ENCODE results near the gene LY6G5B.

Gene LY6G5B

DNA sequence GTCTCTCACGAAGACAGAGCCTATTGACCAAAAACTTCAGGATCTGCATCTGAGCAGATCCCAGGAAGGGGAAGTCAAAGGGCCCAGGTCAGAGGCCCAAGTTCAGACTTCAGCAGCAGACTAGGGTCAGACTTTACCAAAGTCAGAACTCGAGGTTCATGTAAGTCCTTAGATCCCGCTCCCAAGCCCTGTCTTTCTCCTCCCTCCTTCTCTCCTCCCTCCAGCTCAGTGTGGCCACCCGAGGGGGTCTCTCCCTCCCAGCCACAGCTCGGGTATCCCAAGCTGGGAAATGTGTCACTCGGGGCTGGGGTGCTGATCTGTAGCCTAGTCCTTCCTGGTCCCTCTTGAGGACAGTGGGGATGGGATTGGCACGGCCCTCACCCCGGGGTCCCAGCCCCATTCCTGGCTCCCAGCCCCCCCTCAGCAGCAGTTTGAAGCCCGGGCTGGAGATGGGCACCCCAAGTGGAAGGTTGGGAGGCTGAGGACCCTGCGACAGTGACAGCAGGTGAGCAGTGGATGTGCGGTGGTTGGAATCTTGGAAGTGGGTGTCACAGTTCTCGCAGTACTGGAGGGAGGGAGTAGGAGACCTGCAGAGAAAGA, 7.6 kb upstream of the LY6G5B start:
- in situ Hi-C loops (cut with HindIII; ENCODE audit: low sequenced_read_pairs), result no loop called here

DNA sequence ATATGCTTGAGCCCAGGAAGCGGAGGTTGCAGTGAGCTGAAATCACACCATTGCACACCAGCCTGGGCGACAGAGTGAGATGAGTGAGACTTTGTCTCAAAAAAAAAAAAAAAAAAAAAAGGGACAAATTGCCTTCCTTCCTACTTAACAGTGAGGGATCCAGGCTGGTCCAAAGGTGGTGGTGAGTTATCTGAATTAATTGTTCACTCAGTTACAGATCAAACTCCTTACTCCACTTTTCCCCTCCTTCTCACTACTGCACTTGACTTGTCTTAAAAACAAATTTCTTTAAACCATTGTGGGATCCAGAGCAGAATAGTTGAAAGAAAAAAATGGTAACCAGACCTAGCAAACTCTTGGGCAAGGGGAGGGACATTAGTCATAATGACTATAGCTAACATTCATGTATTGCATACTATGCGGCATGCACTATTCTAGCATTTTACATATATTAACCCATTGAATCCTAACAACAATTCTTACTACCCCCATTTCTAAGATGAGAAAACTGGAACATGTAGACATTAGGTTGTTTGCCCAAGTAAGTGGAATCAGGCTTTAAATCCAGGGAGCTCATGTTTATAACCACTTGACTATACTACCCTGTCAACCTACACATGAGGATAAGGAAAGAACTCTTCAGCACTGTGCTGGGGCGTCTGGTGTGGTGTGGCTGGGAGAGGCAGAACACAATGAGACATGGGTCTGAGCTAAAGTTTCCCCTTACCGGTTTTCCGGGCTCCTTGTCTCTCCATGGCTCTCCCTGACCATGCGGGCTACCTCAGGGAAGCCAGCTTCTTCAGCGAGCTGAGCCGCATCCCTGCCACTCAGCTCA, 6.4 kb upstream of the LY6G5B start:
- in situ Hi-C loops (cut with HindIII; ENCODE audit: low sequenced_read_pairs), result no loop called here

DNA sequence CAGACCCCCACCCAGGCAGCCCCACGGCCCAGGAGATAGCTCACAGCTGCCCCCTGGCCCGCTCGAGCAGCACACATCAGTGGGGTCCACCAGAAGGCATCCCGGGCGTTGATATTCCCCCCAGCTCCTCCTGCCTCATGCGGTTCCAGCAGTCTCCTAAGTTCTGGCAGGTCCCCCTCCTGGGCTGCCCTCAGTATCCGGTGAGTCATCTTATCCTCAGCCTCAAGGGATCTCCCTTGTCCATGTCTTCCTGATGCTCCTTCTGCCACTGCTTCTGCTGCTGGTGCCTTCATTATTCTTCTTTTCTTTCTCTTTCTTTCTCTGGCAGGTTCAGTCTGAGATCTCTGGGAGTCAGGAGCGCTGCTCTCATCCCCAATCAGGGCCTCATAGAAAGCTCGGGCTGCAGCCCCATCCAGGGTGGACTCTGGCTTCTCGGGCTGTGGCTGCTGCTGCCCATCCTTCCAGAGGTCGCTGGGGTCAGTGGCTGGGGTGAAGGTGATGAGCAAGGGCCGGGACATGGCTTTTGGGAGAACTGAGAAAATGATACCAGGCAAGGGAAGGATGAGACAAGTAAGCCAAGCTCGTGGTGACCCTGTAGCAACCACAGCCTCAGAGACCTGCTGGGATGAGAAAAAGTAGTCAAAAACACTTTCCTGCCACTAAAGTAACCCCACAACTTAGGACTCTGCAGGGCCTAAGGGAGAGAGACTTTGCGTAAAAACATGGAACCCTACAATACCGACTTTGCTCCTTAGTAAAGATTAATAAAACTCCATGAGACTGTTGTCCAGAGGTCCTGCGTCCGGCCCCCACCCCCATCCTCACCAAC, 5.6 kb upstream of the LY6G5B start:
- in situ Hi-C loops (cut with HindIII; ENCODE audit: low sequenced_read_pairs), result no loop called here

DNA sequence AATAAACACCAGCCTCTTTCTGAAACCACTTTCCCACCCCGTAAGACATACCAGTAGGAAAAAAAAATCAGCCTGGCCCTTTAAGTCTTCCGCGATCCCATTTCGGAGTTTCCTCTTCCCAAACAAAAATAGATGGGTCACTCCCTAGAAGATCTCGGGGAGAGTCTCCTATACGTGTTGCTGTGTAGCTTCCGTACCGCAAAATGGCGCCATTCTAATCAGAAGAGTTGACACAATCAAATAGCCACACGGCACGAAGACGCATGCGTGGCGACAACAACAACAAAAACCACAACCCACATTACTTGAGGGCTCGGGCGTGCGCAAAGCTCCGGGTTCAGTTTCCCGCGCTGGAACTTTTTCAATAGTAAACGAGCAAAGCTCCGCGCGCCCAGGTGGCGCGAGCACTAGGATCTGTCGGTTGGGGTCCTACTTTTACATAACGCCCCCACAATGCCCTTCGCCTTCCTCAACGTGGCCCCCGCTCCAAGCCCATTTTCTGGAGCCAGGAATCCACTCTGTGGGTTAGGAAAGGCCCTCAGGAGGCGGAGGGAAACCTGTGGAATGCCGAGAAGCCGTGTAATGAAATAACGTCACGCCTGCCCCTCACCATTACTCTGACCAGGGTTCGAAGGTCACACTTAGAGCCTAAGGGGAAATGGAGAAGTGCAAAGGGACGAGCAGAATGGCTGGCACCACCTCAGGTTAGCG, 4.8 kb upstream of the LY6G5B start, which contains the start of gene GPANK1:
GPANK1 (minus strand) TSS at position 208 of the 711 bp plus-strand sequence. CDS start 519 bp downstream, outside the sequence.
- in situ Hi-C loops (cut with HindIII; ENCODE audit: low sequenced_read_pairs), result no loop called here

DNA sequence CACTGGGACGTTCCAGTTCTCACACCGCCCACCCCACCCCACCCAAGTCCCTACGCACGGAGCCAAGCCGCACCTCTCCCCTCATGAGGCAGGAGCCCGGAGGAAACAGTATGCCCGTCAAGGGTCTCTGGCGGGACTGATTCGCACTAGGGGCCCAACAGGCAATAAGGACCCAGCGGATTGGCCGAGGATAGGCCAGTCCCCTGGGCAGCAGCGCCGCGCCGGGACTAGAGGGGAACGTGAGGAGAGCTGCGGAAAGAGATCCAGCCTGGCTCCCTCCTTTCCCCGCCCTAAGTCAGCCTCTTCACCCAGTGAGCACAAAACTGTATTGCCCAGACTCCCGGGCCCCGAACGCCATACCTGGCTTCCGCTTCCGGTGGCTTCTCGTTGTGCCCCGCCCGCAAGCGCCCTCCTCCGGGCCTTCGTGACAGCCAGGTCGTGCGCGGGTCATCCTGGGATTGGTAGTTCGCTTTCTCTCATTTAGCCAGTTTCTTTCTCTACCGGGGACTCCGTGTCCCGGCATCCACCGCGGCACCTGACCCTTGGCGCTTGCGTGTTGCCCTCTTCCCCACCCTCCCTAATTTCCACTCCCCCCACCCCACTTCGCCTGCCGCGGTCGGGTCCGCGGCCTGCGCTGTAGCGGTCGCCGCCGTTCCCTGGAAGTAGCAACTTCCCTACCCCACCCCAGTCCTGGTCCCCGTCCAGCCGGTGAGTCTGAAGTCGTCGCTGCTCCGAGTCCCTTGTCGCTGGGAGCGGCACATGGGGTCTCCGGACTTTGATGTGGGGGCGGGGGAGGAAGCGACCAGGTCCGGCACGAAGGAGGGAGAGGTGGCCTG, 4.1 kb upstream of the LY6G5B start, which contains the start of gene CSNK2B:
CSNK2B (plus strand) TSS at position 580 of the 836 bp plus-strand sequence. CDS start 752 bp downstream, outside the sequence.
- in situ Hi-C loops (cut with HindIII; ENCODE audit: low sequenced_read_pairs), result no loop called here

DNA sequence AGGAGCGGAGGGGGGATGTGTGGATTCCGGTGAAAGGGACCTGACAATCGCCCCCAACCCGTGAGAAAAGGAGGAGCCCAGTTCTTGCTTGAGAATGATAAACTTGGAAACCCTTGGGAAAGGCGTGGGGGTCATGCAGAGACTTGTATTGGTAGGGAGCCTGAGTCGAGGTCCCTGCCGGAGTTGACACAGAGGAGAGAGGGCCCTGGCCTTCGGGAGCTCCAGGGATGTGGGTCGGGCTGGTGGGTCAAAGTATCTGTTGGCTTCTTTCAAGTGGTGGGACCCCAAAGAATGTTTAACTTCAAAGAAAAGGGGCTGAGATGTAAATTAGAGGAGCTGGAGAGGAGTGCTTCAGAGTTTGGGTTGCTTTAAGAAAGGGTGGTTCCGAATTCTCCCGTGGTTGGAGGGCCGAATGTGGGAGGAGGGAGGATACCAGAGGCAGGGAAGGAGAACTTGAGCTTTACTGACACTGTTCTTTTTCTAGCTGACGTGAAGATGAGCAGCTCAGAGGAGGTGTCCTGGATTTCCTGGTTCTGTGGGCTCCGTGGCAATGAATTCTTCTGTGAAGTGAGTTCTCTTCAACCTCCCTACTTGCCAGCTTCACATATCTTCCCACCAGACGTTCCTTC, 3.3 kb upstream of the LY6G5B start:
- in situ Hi-C loops (cut with HindIII; ENCODE audit: low sequenced_read_pairs), result no loop called here

DNA sequence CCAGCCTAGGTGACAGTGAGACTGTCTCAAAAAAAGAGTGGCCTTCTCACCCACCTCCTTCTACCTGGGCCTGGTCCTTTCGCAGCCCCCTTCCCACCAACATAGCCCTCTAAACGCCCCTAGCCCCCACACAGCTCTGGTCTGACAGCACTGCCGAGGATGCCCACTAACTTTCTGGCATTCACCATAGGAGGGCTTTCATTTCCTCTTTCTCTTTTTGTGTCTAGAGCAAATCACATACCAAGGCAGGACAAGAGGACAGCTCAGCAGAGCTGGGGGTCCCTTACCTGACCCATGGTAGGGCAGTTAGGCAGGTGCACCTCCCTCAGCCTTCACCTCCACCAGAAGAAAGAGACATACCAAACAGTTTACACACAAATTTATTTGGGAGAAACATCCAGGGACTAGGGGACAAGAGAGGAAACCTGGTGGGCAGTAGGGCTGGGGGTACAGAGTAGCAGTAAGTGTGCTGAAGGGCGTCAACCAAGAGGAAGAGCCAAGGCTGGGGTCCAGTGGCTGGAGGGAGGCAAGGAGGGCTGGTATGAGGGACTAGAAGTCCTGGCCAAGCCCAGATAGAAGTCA, 6.6 kb downstream of the LY6G5B start:
- in situ Hi-C loops (cut with HindIII; ENCODE audit: low sequenced_read_pairs), result no loop called here

DNA sequence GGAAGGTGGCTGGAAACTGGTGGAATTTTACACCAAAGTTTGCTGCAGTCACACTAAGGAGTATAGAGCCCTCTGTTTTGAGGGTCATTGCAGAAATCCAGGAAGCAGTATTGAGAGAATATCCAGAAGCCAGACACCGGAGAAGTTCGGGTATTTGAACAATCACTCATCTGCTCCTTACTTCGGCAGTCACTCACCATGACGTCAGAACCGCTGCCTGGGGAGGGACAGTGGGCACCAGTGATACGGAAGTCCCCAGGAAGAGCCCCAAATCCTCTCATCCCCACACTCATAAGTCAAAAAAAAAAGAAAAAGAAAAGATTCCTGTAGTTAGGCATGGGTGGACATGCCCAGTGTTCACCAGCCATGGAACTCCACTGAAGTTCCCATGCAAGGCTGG, 7.1 kb downstream of the LY6G5B start:
- in situ Hi-C loops (cut with HindIII; ENCODE audit: low sequenced_read_pairs), result no loop called here

DNA sequence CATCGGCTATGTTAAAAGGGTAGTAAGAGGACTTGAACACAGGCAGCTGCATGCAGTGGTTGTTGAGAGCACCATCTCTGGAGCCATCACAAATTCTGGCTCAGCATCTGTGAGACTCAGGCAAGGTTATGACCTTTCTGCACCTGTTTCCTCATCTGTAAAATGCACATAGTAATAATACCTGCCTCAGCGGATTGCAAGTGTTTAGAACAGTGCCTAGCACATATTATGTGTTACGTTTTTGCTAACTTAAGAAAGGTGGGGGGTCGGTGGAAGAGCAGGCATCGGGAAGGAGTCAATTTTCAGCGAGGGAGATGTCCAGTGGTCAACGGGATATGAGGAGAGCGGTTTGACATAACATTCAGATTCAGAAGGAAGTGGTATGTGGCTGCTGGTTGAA, 8.2 kb downstream of the LY6G5B start:
- in situ Hi-C loops (cut with HindIII; ENCODE audit: low sequenced_read_pairs), result no loop called here

DNA sequence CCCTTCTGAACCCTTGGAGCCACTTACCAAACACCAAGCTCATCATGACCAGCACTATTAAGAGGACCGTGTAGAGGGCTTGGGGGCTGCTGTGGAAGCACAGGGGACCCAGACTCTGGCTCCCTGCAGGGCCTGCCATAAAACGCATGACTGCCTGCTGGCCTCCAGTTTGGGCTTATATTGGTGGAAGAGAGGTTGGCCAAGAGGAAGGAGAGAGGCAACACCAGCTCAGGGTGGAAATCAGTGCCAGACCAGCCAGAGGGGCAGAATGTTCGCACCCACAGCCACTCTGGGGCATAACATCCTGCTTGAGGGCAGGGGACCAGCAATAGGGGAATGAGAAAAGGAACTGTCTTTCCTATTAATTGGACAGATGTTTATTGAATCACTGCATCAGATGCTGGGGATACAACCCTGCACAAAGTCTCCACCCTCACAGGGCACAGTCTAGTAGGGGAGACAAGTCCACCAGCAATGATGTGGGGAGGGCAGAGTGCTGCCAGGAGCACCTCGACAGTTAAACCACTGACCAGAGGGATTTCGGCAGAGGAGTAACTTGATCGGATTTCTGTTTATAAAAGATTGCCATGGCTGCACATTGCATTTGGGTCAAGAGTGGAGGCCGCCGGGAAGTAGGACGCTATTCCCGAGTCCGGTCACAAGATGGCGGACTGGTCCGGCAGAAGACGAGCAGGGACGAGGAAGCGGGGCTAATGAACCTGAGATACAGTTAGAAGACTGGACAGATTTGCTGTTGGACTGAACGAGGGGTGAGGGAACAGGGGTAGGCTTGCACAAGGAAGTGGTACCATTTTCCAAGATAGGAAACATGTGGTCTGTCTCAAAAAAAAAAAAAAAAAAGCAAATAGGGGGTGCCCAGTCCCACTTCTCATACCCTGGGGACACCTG, 10.7 kb downstream of the LY6G5B start, which contains the start of gene LY6G5C:
LY6G5C (minus strand) TSS at position 842 of the 909 bp plus-strand sequence; CDS start at position 148, 694 bp downstream.
- in situ Hi-C loops (cut with HindIII; ENCODE audit: low sequenced_read_pairs), result no loop called here

DNA sequence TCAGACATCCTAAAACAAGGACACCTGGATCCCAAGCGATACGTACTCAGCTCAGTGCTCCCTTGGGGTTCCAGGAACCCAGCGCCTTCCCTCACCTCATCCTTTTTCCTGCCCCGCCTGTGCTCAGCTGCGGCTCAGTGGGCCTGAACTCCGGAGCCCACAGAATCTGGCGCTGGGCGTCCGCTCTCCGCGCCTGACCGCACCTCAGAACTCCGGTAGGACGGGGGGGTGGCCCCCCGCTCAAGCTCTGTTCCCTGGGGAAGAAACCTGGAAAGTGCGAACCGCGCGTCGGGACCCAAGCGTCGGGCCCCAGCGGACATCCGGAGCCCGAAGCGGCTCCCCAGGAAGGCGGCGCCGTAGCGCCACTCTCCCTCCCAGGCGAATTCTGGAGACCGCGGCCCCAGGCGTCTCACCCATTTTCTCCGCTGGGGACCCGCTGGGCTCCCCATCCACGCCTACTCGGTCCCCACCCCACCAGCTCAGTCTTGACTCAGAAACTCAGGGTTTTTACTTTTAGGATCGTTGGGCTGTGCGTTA, 11.4 kb downstream of the LY6G5B start:
- in situ Hi-C loops (cut with HindIII; ENCODE audit: low sequenced_read_pairs), result no loop called here

DNA sequence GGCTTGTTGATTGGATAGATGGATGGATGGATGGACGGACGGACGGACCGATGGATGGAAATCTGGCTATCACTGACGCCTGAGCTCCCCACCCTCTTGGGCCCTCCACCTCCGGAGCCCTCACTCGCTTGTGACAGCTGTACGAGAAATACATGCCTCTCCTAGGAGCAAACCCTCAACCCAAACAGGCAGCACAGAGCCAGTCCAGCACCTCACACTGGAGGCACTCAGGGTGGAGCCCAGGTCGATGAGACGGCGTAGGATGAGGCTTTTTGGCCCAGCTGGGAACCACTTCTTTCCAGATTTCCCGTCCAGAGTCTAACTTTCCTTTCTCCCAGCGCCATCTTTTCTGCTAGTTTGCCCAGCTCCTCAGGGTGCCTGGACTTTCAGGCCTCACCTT, 13.8 kb downstream of the LY6G5B start:
- in situ Hi-C loops (cut with HindIII; ENCODE audit: low sequenced_read_pairs), result no loop called here

DNA sequence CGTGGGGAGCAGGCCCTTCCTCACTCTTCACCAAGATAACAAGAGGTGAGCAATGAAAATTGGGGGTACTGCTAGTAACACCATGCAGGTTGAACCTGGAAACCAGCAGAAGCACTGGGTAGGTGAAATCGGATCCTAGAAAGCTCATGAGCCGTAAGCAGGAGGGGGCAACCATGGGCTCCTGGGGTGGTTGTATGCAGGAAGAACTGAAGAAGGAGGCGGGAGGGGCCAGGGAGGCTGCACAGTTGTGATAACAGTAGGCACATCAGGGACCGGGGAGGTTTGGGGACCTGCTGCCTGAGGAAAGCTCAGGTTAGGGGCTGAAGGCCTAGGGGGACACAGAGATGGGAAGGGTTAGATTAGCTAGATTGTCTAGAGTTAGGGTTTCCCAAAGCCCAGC, 16.7 kb downstream of the LY6G5B start:
- in situ Hi-C loops (cut with HindIII; ENCODE audit: low sequenced_read_pairs), result no loop called here

DNA sequence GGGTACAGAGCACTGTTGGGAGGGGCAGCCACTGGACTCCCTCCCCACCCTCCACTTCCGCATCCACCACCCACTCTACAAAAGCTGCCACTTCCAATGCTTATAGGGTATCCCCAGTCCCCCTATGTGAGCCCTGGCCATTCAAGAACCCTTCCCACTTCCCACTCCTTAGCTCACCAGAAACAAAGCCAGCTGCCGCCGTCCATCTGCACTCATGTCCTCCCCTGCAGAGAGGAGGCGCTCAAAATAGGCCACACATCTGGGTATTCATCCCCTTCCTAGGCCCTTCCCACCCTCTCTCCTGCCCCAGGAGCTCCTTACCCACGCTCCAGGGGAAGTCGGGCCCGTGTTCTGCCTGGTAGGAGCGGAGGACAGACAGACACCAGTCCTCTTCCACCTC, 17.5 kb downstream of the LY6G5B start:
- in situ Hi-C loops (cut with HindIII; ENCODE audit: low sequenced_read_pairs), result no loop called here

DNA sequence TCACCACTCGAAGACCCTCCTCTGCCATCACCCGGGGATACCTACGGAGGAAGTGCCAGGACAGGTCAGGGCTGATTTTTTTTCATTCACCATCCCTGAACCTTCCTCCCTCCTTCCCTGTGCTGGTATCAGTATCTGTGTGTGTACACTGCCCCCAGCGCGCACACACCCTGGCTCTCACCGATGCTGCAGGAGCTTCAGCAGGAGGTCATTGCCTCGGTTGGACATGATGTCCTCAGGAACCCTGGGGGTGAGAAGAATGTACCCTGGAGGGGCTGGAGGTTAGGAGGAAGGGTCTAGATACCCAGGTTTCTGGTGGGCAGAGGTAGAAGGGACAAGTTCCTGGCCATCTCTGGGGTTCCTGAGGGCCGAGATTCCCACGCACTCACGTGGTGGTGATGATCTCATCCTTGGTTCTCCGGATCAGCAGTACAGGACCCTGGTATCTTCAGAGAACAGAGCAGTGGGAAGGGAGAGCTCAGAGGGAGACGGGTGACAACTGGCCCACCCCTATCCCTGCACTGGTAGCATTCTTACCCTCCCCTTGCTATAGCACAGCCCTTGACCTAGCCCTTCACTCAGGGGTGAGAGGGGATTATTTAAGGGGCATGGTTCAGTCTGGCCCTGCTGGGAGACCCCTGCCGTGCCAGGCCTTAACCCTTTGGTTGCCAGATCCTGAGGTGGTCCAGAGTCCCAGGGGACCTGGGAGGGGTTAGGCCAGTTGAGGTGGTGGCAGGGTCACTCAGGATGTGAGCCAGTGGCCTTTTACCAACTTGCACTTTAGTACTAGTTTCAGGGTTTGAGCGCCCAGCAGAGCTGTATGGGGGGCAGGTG, 18.3 kb downstream of the LY6G5B start:
- in situ Hi-C loops (cut with HindIII; ENCODE audit: low sequenced_read_pairs), result no loop called here

DNA sequence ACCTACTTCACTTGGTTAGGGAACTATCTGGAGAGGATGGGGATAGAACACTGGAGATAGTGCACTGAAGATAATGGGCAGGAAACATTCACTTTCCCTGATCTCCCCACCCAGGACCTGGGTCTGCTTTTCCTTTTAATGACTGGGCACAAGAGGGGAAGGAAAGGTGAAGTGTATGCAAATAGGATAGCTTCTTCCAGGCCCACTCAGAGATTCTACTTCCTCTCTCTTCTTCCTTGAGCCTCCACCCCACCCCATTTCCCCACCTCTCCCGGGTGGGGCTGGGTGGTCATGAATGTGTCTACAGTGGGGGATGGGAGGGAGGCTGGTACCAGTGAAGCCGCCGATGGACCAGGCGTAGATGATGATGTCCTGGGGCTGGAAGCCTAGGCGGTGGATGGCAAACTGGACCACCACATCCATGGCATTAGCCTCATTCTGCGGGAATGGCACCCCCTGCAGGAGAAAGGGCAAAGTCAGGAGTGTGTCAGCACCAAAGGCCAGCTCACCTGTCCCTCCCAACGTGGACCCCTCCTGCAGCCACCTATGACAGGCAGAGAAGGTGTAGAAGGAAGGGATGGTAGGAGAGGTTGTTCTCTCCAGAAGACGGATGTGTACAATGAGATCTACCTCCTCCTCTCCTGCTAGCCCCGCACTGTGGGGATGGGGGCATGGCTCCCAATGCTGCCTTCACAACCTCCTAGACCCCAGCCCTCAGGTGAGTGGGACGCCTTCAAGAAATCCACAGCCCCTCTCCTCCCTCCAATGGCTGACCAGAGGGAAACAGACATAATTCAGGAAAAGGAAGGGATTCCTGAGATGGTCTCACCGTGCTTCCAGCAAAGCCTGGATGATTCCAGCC, 19.7 kb downstream of the LY6G5B start:
- in situ Hi-C loops (cut with HindIII; ENCODE audit: low sequenced_read_pairs), result loop anchor here (5.0 kb wide), 1 partner anchor 43 kb away; no protein-coding TSS in a partner anchor
